KOPT-K1 (cell line): Measurements from ENCODE around the gene PCGF2.

Experiments used
- H3K27ac ChIP-seq: fragments of 200-600 bp; sonication (generic); 2 replicates; pipeline ENCODE4 v1.5.1; 2016; ENCODE audit warnings: antibody characterized with exemption, mild to moderate bottlenecking, low read depth, low read length; ENCODE audit not compliant: poor library complexity, severe bottlenecking
- H3K36me3 ChIP-seq: fragments of 200-600 bp; sonication (generic); 2 replicates; pipeline ENCODE4 v1.5.1; 2017; ENCODE audit warnings: antibody characterized with exemption, mild to moderate bottlenecking, low read length, moderate library complexity; ENCODE audit not compliant: insufficient read depth
- H3K9me3 ChIP-seq: fragments of 200-600 bp; sonication (generic); 2 replicates; pipeline ENCODE4 v1.5.1; 2017; ENCODE audit warnings: antibody characterized with exemption, low read length, mild to moderate bottlenecking; ENCODE audit not compliant: insufficient read depth, poor library complexity, severe bottlenecking

The PCGF2 gene

GRCh38 chr17:38746004-38746848 is 1.9 kb downstream of the PCGF2 start:
- H3K27ac ChIP-seq: no peak overlapping the region
- no peaks in the 10 kb centered on the region for H3K36me3 ChIP-seq
- H3K9me3 ChIP-seq: no peaks in the 10 kb centered on the region

- H3K36me3 ChIP-seq: no peaks in the 10 kb centered on the region
- no peaks in the 10 kb centered on the region for H3K9me3 ChIP-seq
- H3K27ac ChIP-seq: no peak overlapping the region
Observed at GRCh38 chr17:38745545-38745944, 2.6 kb downstream of the PCGF2 start.

DNA sequence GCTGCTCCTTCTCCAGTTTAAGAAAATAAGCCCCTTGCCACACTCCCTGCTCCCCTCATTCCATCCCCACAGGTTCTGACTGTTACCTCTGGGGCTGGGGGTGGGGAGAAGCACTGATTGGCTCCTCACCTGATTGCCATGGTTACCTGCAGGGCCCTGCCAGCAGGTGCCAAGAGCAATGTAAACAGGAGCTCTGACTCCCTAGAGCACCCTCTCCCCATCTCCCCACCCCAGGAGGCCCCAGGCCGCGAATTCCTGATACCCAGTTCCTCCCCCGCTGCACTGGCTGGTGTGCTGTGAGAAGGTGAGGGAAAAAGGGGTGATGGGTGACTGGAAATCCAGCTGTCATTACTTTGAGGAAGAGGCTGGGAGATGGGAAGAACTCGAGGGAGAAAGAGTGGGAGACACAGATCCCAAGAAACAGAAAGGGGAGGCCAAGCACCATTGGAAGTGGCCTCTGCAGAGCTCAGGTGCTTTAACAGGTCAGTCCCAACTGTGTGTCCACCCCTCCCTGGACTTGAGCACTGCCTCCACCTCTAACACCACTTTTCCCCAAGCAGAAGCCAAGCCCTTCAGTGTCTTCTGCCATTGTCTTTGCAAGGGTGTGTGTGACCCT is 4.5 kb downstream of the PCGF2 start:
- Histone ChIP-seq H3K27ac (no peak overlapping the region), H3K36me3 (no peaks in the 10 kb centered on the region), H3K9me3 (no peaks in the 10 kb centered on the region)

DNA sequence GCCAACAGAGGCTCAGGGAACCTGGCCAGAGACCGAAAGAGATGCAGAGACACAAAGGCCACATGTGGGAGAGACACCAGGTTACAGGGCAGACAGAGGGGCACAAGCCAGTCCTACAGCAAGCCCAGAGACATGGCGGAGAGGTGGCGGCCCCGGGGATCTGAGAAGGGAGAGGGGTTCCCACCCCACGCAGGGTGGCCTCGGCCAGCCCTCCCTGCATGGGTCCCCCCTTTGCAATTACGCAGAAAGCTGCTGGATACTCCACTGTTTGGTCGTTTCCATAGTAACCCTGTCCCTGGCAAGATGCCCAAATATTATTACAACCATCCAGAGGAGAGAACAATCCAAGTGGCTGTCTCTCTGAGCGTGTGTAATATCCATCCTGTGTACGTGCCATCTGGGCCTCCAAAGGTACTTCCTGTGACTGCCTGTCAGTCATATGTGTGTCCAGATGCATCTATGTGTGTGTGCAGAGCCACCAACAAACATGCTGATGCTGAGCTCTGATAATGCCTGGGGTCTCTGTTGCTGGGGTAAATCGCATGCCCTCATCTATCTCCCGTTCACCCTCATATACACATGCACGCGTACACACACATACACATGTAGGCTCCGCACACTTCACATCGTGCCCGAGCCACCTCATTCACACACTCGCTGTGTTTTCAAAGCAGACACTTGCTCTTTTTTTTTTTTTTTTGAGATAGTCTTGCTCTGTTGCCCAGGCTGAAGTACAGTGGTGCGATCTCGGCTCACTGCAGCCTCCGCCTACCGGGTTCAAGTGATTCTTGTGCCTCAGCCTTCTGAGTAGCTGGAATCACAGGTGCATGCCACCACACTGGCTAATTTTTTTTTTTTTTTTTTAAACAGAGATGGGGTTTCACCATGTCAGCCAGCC is 5.5 kb downstream of the PCGF2 start:
- H3K27ac ChIP-seq: no peak overlapping the region
- H3K9me3 ChIP-seq: no peaks in the 10 kb centered on the region
- no peaks in the 10 kb centered on the region for H3K36me3 ChIP-seq

DNA sequence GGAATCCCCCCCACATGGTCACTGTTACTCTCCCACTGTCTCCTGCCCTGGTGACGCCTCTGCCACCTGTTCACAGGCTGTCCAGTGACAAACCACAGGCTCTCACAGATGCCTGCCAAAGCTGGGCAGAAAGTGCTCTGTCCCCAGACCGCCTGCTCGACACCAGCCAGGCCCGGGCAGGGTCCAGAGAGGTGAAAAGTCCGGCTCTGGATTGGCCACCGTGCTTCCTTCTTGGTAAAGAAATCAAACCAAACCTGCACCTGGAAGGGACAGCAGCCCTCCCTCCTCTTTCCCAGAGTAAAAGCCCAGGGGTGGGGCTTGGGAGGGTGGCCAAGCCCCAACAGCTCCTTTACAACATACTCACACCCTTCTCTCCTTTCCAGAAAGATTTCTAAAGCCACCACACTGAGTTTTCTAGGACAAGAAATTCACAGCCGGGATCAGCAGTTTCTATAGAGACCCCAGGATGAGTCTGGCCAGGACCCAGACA is 6.2 kb downstream of the PCGF2 start:
- Histone ChIP-seq H3K27ac (no peak overlapping the region), H3K36me3 (no peaks in the 10 kb centered on the region)

DNA sequence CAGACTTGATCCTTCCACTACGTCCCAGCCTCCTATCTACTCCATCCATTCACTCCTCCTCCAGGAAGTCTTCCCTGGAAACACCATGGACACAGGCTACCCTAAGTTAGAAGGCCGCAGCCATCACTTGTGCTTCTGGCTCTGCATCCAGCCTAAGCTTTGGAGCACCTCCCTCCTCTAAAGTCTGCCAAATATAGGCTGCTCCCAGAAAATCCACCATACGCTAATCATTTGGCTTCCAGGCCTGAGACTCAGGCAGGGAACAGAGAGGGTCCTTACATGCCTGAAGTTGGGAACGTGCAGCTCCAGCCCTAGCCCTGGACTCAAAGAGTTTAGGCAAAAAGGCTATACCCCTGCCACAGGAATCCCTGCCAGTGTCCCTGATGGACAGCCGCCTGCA is 6.7 kb downstream of the PCGF2 start:
- Histone ChIP-seq H3K9me3 (no peaks in the 10 kb centered on the region), H3K36me3 (no peaks in the 10 kb centered on the region), H3K27ac (no peak overlapping the region)

More for the DNA sequence above, 6.2 kb downstream of the PCGF2 start:
- H3K9me3 ChIP-seq: no peaks in the 10 kb centered on the region

GRCh38 chr17:38740806-38741205 is 7.3 kb downstream of the PCGF2 start:
- Histone ChIP-seq H3K9me3 (no peaks in the 10 kb centered on the region), H3K36me3 (no peaks in the 10 kb centered on the region), H3K27ac (no peak overlapping the region)

GRCh38 chr17:38740044-38740443 is 8.1 kb downstream of the PCGF2 start:
- Histone ChIP-seq H3K27ac (no peak overlapping the region), H3K9me3 (no peaks in the 10 kb centered on the region), H3K36me3 (no peaks in the 10 kb centered on the region)

- Histone ChIP-seq H3K9me3 (no peaks in the 10 kb centered on the region), H3K36me3 (no peaks in the 10 kb centered on the region), H3K27ac (no peak overlapping the region)
Observed at GRCh38 chr17:38739305-38739704, 8.8 kb downstream of the PCGF2 start.

DNA sequence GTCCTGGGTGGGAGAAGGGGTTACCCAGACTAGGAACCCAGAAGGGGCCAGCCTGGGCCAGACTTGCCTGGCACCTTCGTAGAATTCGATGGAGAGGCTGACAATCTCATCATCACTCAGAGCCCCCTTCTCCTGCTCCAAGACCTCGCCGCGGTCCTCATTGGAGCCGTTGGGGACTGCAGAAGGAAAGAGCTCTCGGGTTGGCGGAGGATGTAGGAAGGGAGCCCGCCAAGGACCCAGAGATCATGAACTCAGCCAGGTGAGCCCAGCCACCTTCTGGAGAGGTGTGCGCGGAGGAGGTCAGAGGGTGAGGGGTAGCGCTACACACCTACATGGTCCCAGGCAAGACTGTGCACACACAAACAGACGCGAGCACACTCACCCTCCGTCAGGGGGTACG is 9.4 kb downstream of the PCGF2 start:
- no peaks in the 10 kb centered on the region for H3K9me3 ChIP-seq
- H3K27ac ChIP-seq: no peak overlapping the region
- peaks cover 5% of the 10 kb centered on the region for H3K36me3 ChIP-seq

GRCh38 chr17:38738007-38738662 is 10.0 kb downstream of the PCGF2 start:
- Histone ChIP-seq H3K36me3 (peaks cover 10% of the 10 kb centered on the region), H3K27ac (no peak overlapping the region), H3K9me3 (no peaks in the 10 kb centered on the region)

- H3K36me3 ChIP-seq: peaks cover 23% of the 10 kb centered on the region
- no peaks in the 10 kb centered on the region for H3K9me3 ChIP-seq
- H3K27ac ChIP-seq: no peak overlapping the region
Observed at GRCh38 chr17:38735161-38735997, 12.8 kb downstream of the PCGF2 start.

DNA sequence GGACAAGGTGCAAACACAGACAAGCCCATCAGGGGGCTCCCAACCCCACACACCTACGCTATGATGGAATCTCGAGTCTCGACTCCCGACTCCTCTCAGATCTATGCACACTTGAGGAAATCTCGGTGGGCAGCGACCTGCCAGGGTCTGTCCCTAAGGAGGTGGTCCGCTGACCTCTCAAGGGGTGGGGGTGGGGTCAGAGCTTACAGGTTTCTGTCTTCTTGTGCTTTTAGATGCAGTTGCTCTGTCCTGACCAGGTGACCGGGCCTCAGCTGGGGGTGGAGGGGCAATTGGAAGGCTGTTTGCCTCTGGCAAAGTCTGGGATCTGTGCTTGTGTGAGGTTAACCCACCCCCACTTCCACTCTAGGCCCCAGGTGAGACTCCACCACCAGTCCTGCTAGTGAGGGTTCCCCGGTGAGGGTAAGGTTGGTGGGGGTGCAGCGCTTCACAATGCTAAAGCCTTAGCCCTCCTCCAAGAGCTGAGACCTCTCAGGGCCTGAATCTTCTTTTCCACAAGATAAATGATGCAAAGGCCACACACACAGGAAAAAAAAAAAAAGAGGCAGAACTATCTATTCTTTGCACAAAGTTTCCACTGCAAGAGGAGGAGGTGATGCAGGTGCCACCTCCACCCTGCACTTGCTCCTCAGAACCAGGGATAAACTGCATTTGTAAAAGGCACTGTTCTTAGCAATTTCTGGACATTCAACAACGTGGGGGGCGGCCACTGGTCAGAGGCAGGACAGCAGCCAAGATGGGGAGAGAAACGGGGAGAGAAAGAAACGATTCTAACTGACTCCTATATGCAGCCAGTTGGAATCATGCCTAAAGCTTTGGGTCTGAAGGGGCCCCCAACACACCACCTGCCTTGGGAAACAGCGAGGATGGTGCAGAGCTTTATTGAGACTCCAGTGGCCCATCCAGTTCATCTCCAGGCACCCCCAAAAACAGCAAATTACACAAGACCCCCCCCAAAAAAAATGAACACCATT is 13.9 kb downstream of the PCGF2 start:
- no peaks in the 10 kb centered on the region for H3K9me3 ChIP-seq
- H3K36me3 ChIP-seq: peaks cover 23% of the 10 kb centered on the region
- H3K27ac ChIP-seq: no peak overlapping the region
